Measurements from ENCODE around the gene BIRC2. TPM values are rescaled to one million over a fixed set of nuclear protein-coding genes. Genes with fewer than 3 reads are reported as not detected.

BIRC2 gene
- total and polyA plus RNA-seq, 2 of the 4 experiments (the other 2 are of a cell fraction), result 48.0 to 204 TPM

- dilution Hi-C loops (cut with HindIII; ENCODE audit: low sequenced_read_pairs, unreplicated experiment), result no loop called here
- no peak overlapping the region for H2BK15ac ChIP-seq (ENCODE audit: low read depth, low read length)
- no peak overlapping the region for H3K4ac ChIP-seq (ENCODE audit: low read depth, low read length)
- WGBS, 2 experiments (ENCODE audit: extremely low coverage in 2 of 2, insufficient read length in 1 of 2), result 57% methylated on average over 1 of the region's 1 CpG; no CpG with 5 or more reads in 1 of the 2 experiments
- H2AK9ac ChIP-seq (replicated peaks; ENCODE audit: low read depth, low read length, poor library complexity), result no peak overlapping the region
- H3K9me3 ChIP-seq (ENCODE audit: control insufficient read depth, insufficient read depth, low read length), result peaks cover 8% of the 10 kb centered on the region
- H2BK120ac ChIP-seq (ENCODE audit: low read depth, low read length), result no peak overlapping the region
- BruUV-seq (replicated peaks), result no TSS peak
- H3K27me3 ChIP-seq (ENCODE audit: control insufficient read depth, insufficient read depth, low read length), result no peaks in the 10 kb centered on the region
- no peak for TF ChIP-seq POLR2A (IDR thresholded peaks at IDR 0.05; ENCODE audit: low read depth, low read length)
- TF ChIP-seq MAZ (IDR thresholded peaks at IDR 0.05; ENCODE audit: borderline replicate concordance, low read depth, low read length), result no peak
- TF ChIP-seq MAFK (IDR thresholded peaks at IDR 0.05; ENCODE audit: low read depth, low read length), result no peak
- TF ChIP-seq CTCF (conservative IDR thresholded peaks at IDR 0.05; ENCODE audit: low read depth, low read length), result no peak
- no peak for TF ChIP-seq CEBPB (IDR thresholded peaks at IDR 0.05; ENCODE audit: low read depth, low read length)
- no peak for TF ChIP-seq CHD1 (IDR thresholded peaks at IDR 0.05; ENCODE audit: low read depth, low read length)
- H3K23ac ChIP-seq (ENCODE audit: low read depth, low read length), result no peak overlapping the region
- ChIA-PET CTCF (no interaction called here), POLR2A (ENCODE audit: unreplicated experiment) (no interaction called here)
- ATAC-seq (ENCODE audit: low read depth), result no peak
- H4K20me1 ChIP-seq (ENCODE audit: insufficient read depth, low read length), result no peaks in the 10 kb centered on the region
- H4K91ac ChIP-seq (ENCODE audit: insufficient read depth, low read depth, low read length), result no peak overlapping the region
- no peak for DNase-seq
- no peak overlapping the region for H3K4me2 ChIP-seq (ENCODE audit: low read depth, low read length)
- H3K4me3 ChIP-seq (ENCODE audit: insufficient read depth, low read depth, low read length), result no peak overlapping the region
- no peak overlapping the region for H4K8ac ChIP-seq (ENCODE audit: low read depth in 2 of 2, low read length in 2 of 2)
- H2AK5ac ChIP-seq (ENCODE audit: low read depth, low read length), result no peak overlapping the region
- H3K27ac ChIP-seq (ENCODE audit: insufficient read depth, low read length), result no peak overlapping the region
- H2BK5ac ChIP-seq (ENCODE audit: low read depth, low read length, poor library complexity, severe bottlenecking), result no peak overlapping the region
- H3K4me1 ChIP-seq (ENCODE audit: control insufficient read depth, insufficient read depth, low read length), result no peaks in the 10 kb centered on the region
- no peak overlapping the region for H2AFZ ChIP-seq (replicated peaks; ENCODE audit: low read length, poor library complexity)
- no peaks in the 10 kb centered on the region for H3K36me3 ChIP-seq (ENCODE audit: control insufficient read depth, insufficient read depth, low read length)
- no peak overlapping the region for H4K5ac ChIP-seq (ENCODE audit: low read depth, low read length)
- no peak overlapping the region for H2BK20ac ChIP-seq (ENCODE audit: low read depth, low read length)
- H3K79me1 ChIP-seq (ENCODE audit: low read depth in 1 of 2, low read length in 2 of 2), result no peaks in the 10 kb centered on the region; a peak in 1 of 4 replicates
- H3K14ac ChIP-seq (replicated peaks; ENCODE audit: low read depth, low read length), result no peak overlapping the region
- H3K9ac ChIP-seq (ENCODE audit: low read depth, low read length), result no peak overlapping the region
- in situ Hi-C loops (cut with MboI; ENCODE audit: low sequenced_read_pairs), result no loop called here
- no peak overlapping the region for H3K18ac ChIP-seq (ENCODE audit: low read depth, low read length)
- intact Hi-C loops (cut with micrococcal nuclease), result no loop called here
- peaks cover 2% of the 10 kb centered on the region; the same call in 1 of the 2 replicates for H3K9me1 ChIP-seq (ENCODE audit: insufficient read depth, low read length)
- no peak overlapping the region for H3K56ac ChIP-seq (ENCODE audit: extremely low read depth, insufficient read depth, low read length)
Observed at GRCh38 chr11:102302241-102302640, 44.8 kb upstream of the BIRC2 start.
